GM21390 (cell line): ENCODE data around the gene AGBL2.
A peak's percentile ranks its signal among the peaks of the same experiment; 100 is the strongest.
"Not testable (repeated sequence)": the region's sequence is repeated elsewhere in the genome, so short reads cannot be mapped to it uniquely, and the experiment has no call there.

Experiments used
- ATAC-seq: cut with Tn5 transposase; IDR thresholded peaks from one replicate; pipeline ENCODE4 v1.9.1; 2021; ENCODE audit not compliant: unreplicated experiment

AGBL2 gene

DNA sequence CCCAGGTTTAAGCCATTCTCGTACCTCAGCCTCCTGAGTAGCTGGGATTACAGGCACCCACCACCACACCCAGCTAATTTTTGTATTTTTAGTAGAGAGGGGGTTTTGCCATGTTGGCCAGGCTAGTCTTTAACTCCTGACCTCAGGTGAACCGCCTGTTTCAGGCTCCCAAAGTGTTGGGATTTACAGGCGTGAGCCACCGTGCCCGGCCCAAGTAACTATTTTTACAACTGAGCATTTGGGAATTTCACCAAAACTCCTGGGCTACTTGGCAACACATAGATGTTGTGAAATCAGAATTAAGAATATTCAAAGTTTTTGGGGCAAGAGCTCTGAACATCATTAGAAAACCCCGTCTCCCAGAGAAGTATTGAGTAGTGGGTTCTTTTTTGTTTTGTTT lies 74.7 kb downstream of the AGBL2 start:
- not testable (repeated sequence) for ATAC-seq

DNA sequence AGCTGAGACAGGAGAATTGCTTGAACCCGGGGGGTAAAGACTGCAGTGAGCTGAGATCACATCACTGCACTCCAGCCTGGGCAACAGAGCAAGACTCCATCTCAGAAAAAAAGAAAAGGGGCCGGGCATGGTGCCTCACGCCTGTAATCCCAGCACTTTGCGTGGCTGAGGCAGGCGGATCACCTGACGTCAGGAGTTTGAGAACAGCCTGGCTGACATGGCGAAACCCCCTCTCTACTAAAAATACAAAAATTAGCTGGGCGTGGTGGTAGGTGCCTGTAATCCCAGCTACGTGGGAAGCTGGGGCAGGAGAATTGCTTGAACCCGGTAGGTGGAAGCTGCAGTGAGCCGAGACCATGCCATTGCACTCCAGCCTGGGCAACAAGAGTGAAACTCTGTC lies 78.8 kb downstream of the AGBL2 start:
- ATAC-seq = not testable (repeated sequence)

GRCh38 chr11:47631473-47631872 lies 83.7 kb downstream of the AGBL2 start:
- ATAC-seq = no peak

GRCh38 chr11:47628026-47628425 lies 87.1 kb downstream of the AGBL2 start:
- ATAC-seq = no peak

- ATAC-seq = no peak
These were observed 88.9 kb downstream of the AGBL2 start for GRCh38 chr11:47626234-47626633.

DNA sequence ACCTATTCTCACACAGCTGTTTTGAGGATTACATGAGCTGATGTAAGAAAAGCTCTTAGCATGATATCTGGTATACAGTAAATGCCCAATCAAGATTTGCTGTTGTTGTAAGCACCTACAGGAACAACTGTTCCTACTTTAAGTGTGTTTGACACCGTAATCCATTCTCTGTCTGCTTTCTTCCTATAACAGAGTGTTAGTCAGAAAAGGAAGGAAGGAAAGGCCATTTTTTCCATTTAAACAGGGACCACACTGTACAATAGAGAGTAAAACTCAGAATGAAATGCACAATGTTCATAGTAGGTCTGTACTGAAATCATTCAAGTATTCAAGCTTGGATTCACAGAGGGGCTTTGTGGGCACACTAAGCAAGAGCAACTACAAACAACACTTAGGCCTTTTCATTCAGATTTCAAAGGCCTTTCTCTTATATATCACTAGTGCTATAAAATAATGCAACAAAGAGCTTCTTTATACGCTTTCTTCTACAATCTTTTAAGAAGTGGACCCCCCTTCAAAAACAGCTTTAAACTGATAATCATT lies 94.3 kb downstream of the AGBL2 start:
- no peak for ATAC-seq

DNA sequence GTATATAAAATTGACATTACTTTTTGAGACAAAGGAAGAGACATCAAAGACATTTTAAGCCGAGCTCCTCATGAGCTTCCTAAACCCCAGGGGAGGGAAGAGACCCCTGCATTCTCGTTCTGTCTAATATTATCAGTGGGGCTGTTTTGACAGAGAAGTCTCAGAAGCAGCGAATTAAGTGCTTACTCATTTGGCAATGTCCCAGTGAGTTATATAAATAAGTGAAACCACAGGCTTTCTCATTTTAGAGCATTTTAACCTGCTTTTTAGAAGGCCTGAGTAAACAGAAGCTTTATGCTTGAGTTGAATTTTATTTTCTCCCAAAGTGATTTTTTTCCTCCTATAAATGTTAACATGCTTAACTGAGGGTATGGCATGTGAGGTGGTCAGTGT lies 97.8 kb downstream of the AGBL2 start:
- no peak for ATAC-seq

GRCh38 chr11:47616726-47617416 lies 98.3 kb downstream of the AGBL2 start:
- no peak for ATAC-seq

- no peak for ATAC-seq
These were observed 99.9 kb downstream of the AGBL2 start for GRCh38 chr11:47615249-47615648.

DNA sequence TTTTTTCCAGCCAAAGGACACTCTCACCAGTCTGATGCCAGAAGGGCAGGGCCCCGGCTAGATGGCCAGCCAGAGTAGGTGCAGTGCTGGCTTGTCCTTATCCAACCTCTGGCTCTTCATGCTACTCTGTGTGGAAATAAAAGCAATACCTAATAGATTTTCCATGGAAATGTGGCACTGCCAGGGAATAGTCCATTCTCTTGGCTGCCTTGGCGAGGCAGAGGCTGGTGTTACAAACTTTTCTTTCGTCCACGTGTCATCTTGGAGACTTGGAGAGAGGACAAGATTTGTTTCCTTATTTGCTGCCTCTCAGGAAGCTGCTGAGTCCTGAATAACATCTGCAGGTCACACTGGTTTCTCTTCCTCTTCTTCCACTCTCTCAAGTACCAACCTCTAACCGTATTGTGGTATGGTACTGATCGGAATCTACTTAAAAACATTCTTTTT lies 103.8 kb downstream of the AGBL2 start:
- peak; percentile 92 for ATAC-seq

DNA sequence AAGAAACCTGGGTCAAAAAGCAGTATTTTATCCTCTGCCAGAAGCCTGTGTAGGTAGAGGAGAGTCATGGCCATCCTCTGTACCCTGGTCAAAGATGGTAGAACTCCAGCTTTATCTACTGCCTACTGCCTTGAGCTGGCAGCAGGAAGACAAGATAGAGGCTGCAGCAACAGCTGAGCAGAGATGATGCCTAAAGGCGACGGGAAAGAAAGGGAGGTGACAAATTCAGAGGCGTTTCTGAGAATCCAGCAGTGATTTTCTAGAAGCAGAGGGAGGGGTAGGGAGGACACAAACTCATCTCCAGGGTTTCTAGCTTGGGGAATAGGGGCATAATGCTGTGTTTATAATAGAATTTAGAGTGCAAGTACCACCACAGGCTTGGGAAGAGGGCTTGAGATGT lies 105.5 kb downstream of the AGBL2 start:
- ATAC-seq = no peak
